Panc1 (cell line): ENCODE measurements around the gene SCP2. TPM values are rescaled to one million over a fixed set of nuclear protein-coding genes. Genes with fewer than 3 reads are reported as not detected.

Source experiments
- ATAC-seq: fragments of 200-7000 bp; cut with Tn5 transposase; 2 replicates; pipeline ENCODE4 v1.9.1; 2020; ENCODE audit warnings: mild to moderate bottlenecking, moderate library complexity
- BruUV-seq: library from RNA; stranded (reverse); fragments of 400-500 nt; replicated peaks from 2 replicates; lab custom pipeline; 2021; lab: Mats Ljungman, UMichigan
- CTCF ChIA-PET: fragments of 300-600 bp; sonication (Branson Sonifier 250); formaldehyde crosslinking; loops from one replicate; lab custom pipeline; 2022; ENCODE audit warnings: antibody characterized with exemption; lab: Charles Lee
- POLR2A ChIA-PET: fragments of 300-600 bp; sonication (Branson Sonifier 250); formaldehyde crosslinking; loops from one replicate; lab custom pipeline; 2022; ENCODE audit warnings: antibody characterized with exemption; lab: Charles Lee
- DNase-seq: peaks from one replicate; pipeline ENCODE4 v3.0.0-alpha.2; 2010; ENCODE audit warnings: low read depth, low spot score
- H3K27ac ChIP-seq: 2 replicates; pipeline ENCODE4 v1.5.1; 2011; ENCODE audit warnings: mild to moderate bottlenecking, low read length, inconsistent platforms
- H3K27me3 ChIP-seq: fragments of 200-500 bp; sonication (Bioruptor generic); 2 replicates; pipeline ENCODE4 v1.6.0; 2014; ENCODE audit warnings: low read length, inconsistent platforms; ENCODE audit not compliant: control insufficient read depth, insufficient read depth
- H3K36me3 ChIP-seq: fragments of 200-500 bp; sonication (Bioruptor generic); 2 replicates; pipeline ENCODE4 v1.5.1; 2014; ENCODE audit warnings: inconsistent platforms, mild to moderate bottlenecking, low read length, moderate library complexity; ENCODE audit not compliant: control insufficient read depth, insufficient read depth
- H3K4me1 ChIP-seq: 2 replicates; pipeline ENCODE4 v1.5.1; 2011; ENCODE audit warnings: inconsistent platforms, mild to moderate bottlenecking, low read length, moderate library complexity; ENCODE audit not compliant: control insufficient read depth, insufficient read depth
- H3K4me3 ChIP-seq, 2 experiments: 2 replicates each; pipeline ENCODE4 v1.5.1; 2011 to 2012; ENCODE audit warnings: low read depth in 2 of 2, low read length in 2 of 2, mild to moderate bottlenecking in 2 of 2, inconsistent platforms in 1 of 2, moderate library complexity in 1 of 2
- H3K9me3 ChIP-seq: fragments of 200-500 bp; sonication (Bioruptor generic); 2 replicates; pipeline ENCODE4 v1.5.1; 2014; ENCODE audit warnings: low read depth, mild to moderate bottlenecking, inconsistent platforms, low read length, moderate library complexity; ENCODE audit not compliant: control insufficient read depth, insufficient read depth
- POLR2AphosphoS5 ChIP-seq: IDR thresholded peaks from 2 replicates; pipeline ENCODE4 v1.6.1; 2012; ENCODE audit warnings: mild to moderate bottlenecking, low read depth, low read length, moderate library complexity
- SIN3A ChIP-seq: IDR thresholded peaks from 2 replicates; pipeline ENCODE4 v1.6.1; 2012; ENCODE audit warnings: low read depth, mild to moderate bottlenecking, low read length, moderate library complexity, borderline replicate concordance; ENCODE audit not compliant: insufficient read depth
- TCF7L2 ChIP-seq: IDR thresholded peaks from 2 replicates; pipeline ENCODE4 v1.6.1; 2011; ENCODE audit warnings: mild to moderate bottlenecking, low read depth, low read length, inconsistent platforms
- in situ Hi-C: cut with HindIII; loops from 2 replicates; pipeline ENCODE4 v1.10.0; 2016; ENCODE audit warnings: low sequenced_read_pairs, low pct_unique_long_range_greater_than_20kb
- intact Hi-C: fragments of 100-400 bp; cut with micrococcal nuclease; formaldehyde crosslinking; loops from one replicate; pipeline ENCODE4 v1.10.0; 2022; ENCODE audit not compliant: unreplicated experiment
- total RNA-seq: library from RNA; stranded (reverse); gene quantifications from one replicate; pipeline ENCODE4 v1.2.1, GENCODE V29; 2021; ENCODE audit not compliant: unreplicated experiment
- TF ChIP-seq, protein P1 (sequence below): fragments of 450-650 bp; IDR thresholded peaks from 2 replicates; pipeline ENCODE4 v1.5.1; 2017; ENCODE audit warnings: mild to moderate bottlenecking
- TF ChIP-seq, protein P2 (sequence below), 2 experiments: IDR thresholded peaks; 2 replicates each; pipeline ENCODE4 v1.6.1; 2011 to 2012; ENCODE audit warnings: low read depth in 2 of 2, control low read depth in 1 of 2, low read length in 1 of 2, mild to moderate bottlenecking in 1 of 2, moderate library complexity in 1 of 2; ENCODE audit not compliant: insufficient read depth in 1 of 2

SCP2 gene
- total RNA-seq, 1 experiment from 2014 or later, result 88.7 TPM

DNA sequence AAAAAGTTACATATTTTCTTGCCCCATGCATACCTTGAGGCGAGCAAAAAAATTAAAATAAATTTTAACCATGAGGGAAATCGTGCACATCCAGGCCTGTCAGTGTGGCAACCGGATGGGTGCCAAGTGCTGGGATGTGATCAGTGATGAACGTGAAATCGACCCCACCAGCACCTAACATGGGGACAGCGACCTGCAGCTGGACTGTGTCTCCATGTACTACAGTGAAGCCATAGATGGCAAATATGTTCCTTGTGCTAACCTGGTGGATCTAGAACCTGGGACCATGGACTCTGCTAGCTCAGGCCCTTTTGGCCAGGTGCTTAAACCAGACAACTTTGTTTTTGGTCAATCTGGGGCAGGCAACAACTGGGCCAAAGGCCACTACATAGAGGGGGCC is 67.6 kb downstream of the SCP2 start:
- intact Hi-C loops, result no loop called here
- no peak for DNase-seq
- Histone ChIP-seq H3K9me3 (no peaks in the 10 kb centered on the region), H3K27me3 (no peaks in the 10 kb centered on the region), H3K4me3 (no peak overlapping the region), H3K4me1 (no peaks in the 10 kb centered on the region), H3K27ac (no peak overlapping the region), H3K36me3 (peaks cover 2% of the 10 kb centered on the region; the same call in 1 of the 2 replicates)
- no TSS peak for BruUV-seq
- ChIA-PET POLR2A (no interaction called here), CTCF (no interaction called here)
- TF ChIP-seq, protein P1, sequence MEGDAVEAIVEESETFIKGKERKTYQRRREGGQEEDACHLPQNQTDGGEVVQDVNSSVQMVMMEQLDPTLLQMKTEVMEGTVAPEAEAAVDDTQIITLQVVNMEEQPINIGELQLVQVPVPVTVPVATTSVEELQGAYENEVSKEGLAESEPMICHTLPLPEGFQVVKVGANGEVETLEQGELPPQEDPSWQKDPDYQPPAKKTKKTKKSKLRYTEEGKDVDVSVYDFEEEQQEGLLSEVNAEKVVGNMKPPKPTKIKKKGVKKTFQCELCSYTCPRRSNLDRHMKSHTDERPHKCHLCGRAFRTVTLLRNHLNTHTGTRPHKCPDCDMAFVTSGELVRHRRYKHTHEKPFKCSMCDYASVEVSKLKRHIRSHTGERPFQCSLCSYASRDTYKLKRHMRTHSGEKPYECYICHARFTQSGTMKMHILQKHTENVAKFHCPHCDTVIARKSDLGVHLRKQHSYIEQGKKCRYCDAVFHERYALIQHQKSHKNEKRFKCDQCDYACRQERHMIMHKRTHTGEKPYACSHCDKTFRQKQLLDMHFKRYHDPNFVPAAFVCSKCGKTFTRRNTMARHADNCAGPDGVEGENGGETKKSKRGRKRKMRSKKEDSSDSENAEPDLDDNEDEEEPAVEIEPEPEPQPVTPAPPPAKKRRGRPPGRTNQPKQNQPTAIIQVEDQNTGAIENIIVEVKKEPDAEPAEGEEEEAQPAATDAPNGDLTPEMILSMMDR, result no peak
- no peak for TF ChIP-seq POLR2AphosphoS5
- TF ChIP-seq, protein P2, sequence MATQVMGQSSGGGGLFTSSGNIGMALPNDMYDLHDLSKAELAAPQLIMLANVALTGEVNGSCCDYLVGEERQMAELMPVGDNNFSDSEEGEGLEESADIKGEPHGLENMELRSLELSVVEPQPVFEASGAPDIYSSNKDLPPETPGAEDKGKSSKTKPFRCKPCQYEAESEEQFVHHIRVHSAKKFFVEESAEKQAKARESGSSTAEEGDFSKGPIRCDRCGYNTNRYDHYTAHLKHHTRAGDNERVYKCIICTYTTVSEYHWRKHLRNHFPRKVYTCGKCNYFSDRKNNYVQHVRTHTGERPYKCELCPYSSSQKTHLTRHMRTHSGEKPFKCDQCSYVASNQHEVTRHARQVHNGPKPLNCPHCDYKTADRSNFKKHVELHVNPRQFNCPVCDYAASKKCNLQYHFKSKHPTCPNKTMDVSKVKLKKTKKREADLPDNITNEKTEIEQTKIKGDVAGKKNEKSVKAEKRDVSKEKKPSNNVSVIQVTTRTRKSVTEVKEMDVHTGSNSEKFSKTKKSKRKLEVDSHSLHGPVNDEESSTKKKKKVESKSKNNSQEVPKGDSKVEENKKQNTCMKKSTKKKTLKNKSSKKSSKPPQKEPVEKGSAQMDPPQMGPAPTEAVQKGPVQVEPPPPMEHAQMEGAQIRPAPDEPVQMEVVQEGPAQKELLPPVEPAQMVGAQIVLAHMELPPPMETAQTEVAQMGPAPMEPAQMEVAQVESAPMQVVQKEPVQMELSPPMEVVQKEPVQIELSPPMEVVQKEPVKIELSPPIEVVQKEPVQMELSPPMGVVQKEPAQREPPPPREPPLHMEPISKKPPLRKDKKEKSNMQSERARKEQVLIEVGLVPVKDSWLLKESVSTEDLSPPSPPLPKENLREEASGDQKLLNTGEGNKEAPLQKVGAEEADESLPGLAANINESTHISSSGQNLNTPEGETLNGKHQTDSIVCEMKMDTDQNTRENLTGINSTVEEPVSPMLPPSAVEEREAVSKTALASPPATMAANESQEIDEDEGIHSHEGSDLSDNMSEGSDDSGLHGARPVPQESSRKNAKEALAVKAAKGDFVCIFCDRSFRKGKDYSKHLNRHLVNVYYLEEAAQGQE (IDR thresholded peaks at IDR 0.05; ENCODE audit: insufficient read depth in 1 of 2, low read depth in 2 of 2, low read length in 1 of 2), result no peak
- TF ChIP-seq TCF7L2, result no peak
- TF ChIP-seq SIN3A, result no peak
- in situ Hi-C loops, result no loop called here
- no peak for ATAC-seq

DNA sequence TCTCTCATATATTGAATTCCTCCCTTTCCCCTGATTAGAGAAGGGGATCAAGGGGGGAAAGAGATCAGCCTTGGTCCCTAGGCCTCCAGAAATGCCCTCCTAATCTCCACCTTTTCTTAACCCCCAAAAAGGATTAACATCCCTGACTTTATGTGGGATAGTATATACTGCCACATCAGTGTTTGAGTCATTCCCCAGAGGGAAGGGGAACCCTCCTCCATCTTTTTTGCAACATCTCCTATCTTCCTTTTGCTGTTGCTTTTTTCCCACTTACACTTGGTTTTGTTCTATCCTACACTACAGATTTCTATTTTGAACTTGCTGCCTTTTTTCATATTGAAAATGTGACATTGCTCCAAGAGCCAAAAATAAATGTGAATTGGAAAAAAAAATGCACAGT is 69.6 kb downstream of the SCP2 start:
- BruUV-seq, result no TSS peak
- TF ChIP-seq TCF7L2 (no peak), SIN3A (no peak), POLR2AphosphoS5 (no peak)
- TF ChIP-seq, protein P2 (IDR thresholded peaks at IDR 0.05; ENCODE audit: insufficient read depth in 1 of 2, low read depth in 2 of 2, low read length in 1 of 2), result no peak
- TF ChIP-seq, protein P1, result no peak
- intact Hi-C loops (no loop called here), in situ Hi-C loops (no loop called here)
- DNase-seq (no peak), ATAC-seq (no peak)
- Histone ChIP-seq H3K27me3 (no peaks in the 10 kb centered on the region), H3K27ac (no peak overlapping the region), H3K9me3 (no peaks in the 10 kb centered on the region), H3K36me3 (peaks cover 2% of the 10 kb centered on the region; the same call in 1 of the 2 replicates), H3K4me3 (no peak overlapping the region), H3K4me1 (no peaks in the 10 kb centered on the region)
- ChIA-PET CTCF (no interaction called here), POLR2A (no interaction called here)
